ENCODE results near the gene ATP2B1. TPM values are rescaled to one million over a fixed set of nuclear protein-coding genes. Genes with fewer than 3 reads are reported as not detected.

ATP2B1 gene
- total RNA-seq, 1 experiment from 2014 or later, result 20.6 TPM

- Histone ChIP-seq H2BK5ac (ENCODE audit: insufficient read length, low read length) (no peak overlapping the region), H3K79me1 (ENCODE audit: insufficient read depth, low read depth, low read length, poor library complexity, severe bottlenecking) (peaks cover 3% of the 10 kb centered on the region), H4K91ac (ENCODE audit: insufficient read length, low read depth, low read length) (no peak overlapping the region), H4K8ac (replicated peaks; ENCODE audit: insufficient read length, low read depth, low read length) (no peak overlapping the region), H2BK20ac (ENCODE audit: low read depth, low read length, poor library complexity, severe bottlenecking) (no peak overlapping the region), H3K56ac (ENCODE audit: insufficient read length, low read depth, low read length) (no peak overlapping the region), H2AK5ac (ENCODE audit: insufficient read length, low read length) (no peak overlapping the region), H3K27me3 (ENCODE audit: insufficient read depth, low read length) (no peaks in the 10 kb centered on the region), H4K5ac (ENCODE audit: insufficient read length, low read depth, low read length) (no peak overlapping the region), H2BK12ac (ENCODE audit: insufficient read length, low read depth, low read length) (no peak overlapping the region), H3K14ac (ENCODE audit: insufficient read depth, low read length) (no peak overlapping the region), H2BK15ac (ENCODE audit: low read depth, low read length) (no peak overlapping the region), H3K79me2 (ENCODE audit: insufficient read depth, low read length) (peaks cover 4% of the 10 kb centered on the region; the same call in 1 of the 2 replicates), H3K9me3 (ENCODE audit: control insufficient read depth, low read depth, low read length) (no peaks in the 10 kb centered on the region), H3K23me2 (ENCODE audit: insufficient read length, low read depth, low read length, poor library complexity, severe bottlenecking) (no peaks in the 10 kb centered on the region), H3K23ac (ENCODE audit: insufficient read length, low read depth, low read length) (no peak overlapping the region), H3K4me2 (ENCODE audit: insufficient read depth, insufficient read length, low read length) (no peak overlapping the region), H3K9ac (ENCODE audit: extremely low read depth, insufficient read length, low read length) (no peak overlapping the region), H3K4ac (ENCODE audit: low read depth, low read length) (no peak overlapping the region), H2BK120ac (ENCODE audit: low read depth, low read length, poor library complexity, severe bottlenecking) (no peak overlapping the region), H2AFZ (ENCODE audit: low read length) (no peak overlapping the region), H3K27ac (ENCODE audit: insufficient read length, low read depth, low read length) (no peak overlapping the region), H3K4me1 (ENCODE audit: insufficient read depth, low read length) (0 out of 2 replicates have a peak, but pooled peaks cover 3% of the 10 kb centered on the region), H3T11ph (ENCODE audit: low read length) (no peak overlapping the region), H4K20me1 (ENCODE audit: control insufficient read depth, insufficient read depth, insufficient read length) (no peaks in the 10 kb centered on the region), H3K18ac (ENCODE audit: insufficient read length, low read depth, low read length) (no peak overlapping the region)
- Mint-ChIP-seq H3K27me3 (ENCODE audit: low read depth) (no peaks in the 10 kb centered on the region), H3K36me3 (ENCODE audit: insufficient read depth in 1 of 3, low read depth in 3 of 3) (peaks cover 19 to 37% (median 21%) of the 10 kb centered on the region in 3 experiments), H3K4me3 (no peak overlapping the region), H3K9me3 (peaks cover 27 to 32% of the 10 kb centered on the region in 2 experiments), H3K4me1 (peaks cover 5% of the 10 kb centered on the region in 2 experiments), H3K27ac (no peak overlapping the region)
- WGBS (ENCODE audit: extremely low coverage, insufficient read length, low lambda C conversion rate), result no CpG with 5 or more reads among the region's 3 CpGs
- TF ChIP-seq, protein P1, sequence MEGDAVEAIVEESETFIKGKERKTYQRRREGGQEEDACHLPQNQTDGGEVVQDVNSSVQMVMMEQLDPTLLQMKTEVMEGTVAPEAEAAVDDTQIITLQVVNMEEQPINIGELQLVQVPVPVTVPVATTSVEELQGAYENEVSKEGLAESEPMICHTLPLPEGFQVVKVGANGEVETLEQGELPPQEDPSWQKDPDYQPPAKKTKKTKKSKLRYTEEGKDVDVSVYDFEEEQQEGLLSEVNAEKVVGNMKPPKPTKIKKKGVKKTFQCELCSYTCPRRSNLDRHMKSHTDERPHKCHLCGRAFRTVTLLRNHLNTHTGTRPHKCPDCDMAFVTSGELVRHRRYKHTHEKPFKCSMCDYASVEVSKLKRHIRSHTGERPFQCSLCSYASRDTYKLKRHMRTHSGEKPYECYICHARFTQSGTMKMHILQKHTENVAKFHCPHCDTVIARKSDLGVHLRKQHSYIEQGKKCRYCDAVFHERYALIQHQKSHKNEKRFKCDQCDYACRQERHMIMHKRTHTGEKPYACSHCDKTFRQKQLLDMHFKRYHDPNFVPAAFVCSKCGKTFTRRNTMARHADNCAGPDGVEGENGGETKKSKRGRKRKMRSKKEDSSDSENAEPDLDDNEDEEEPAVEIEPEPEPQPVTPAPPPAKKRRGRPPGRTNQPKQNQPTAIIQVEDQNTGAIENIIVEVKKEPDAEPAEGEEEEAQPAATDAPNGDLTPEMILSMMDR (conservative IDR thresholded peaks at IDR 0.05), result no peak
- no peak for DNase-seq
Observed at GRCh38 chr12:89682284-89682683, 26.4 kb downstream of the ATP2B1 start.
